Measurements from ENCODE around the gene PKP4.

- TF ChIP-seq EZH2phosphoT487 (IDR thresholded peaks at IDR 0.05; ENCODE audit: insufficient read depth, low read depth) (no peak), EZH2 (IDR thresholded peaks at IDR 0.05; ENCODE audit: insufficient read depth, poor library complexity, severe bottlenecking) (no peak)
These were observed 230.6 kb downstream of the PKP4 start for GRCh38 chr2:158687315-158687714.

Measured in GM23248 (cell line).